NCI-H1105 (cell line): ENCODE data around the gene EYS.

Experiments
- DNase-seq: peaks from one replicate; lab custom pipeline; 2025; lab: John Stamatoyannopoulos, UW

Gene EYS

GRCh38 chr6:64717281-64717680 lies 989.7 kb downstream of the EYS start:
- no peak for DNase-seq

- DNase-seq: no peak
Measured at GRCh38 chr6:64715624-64716023, 991.4 kb downstream of the EYS start.

- no peak for DNase-seq
Measured at GRCh38 chr6:64714073-64714472, 993.0 kb downstream of the EYS start.

GRCh38 chr6:64713175-64713574 lies 993.9 kb downstream of the EYS start:
- DNase-seq: no peak

- DNase-seq: no peak
Measured at GRCh38 chr6:64712606-64713005, 994.4 kb downstream of the EYS start.

GRCh38 chr6:64703922-64704321 lies 1003.1 kb downstream of the EYS start:
- DNase-seq: no peak

- no peak for DNase-seq
Measured at GRCh38 chr6:64696053-64696452, 1011.0 kb downstream of the EYS start.

GRCh38 chr6:64694356-64694755 lies 1012.7 kb downstream of the EYS start:
- no peak for DNase-seq

GRCh38 chr6:64691064-64691463 lies 1016.0 kb downstream of the EYS start:
- DNase-seq: no peak

- no peak for DNase-seq
Measured at GRCh38 chr6:64685401-64685800, 1021.6 kb downstream of the EYS start.

- no peak for DNase-seq
Measured at GRCh38 chr6:64683682-64684081, 1023.3 kb downstream of the EYS start.

- DNase-seq: no peak
Measured at GRCh38 chr6:64681416-64682160, 1025.4 kb downstream of the EYS start.

- no peak for DNase-seq
Measured at GRCh38 chr6:64680446-64680845, 1026.6 kb downstream of the EYS start.

GRCh38 chr6:64679416-64679815 lies 1027.6 kb downstream of the EYS start:
- DNase-seq: no peak

GRCh38 chr6:64672651-64673050 lies 1034.4 kb downstream of the EYS start:
- DNase-seq: no peak

- no peak for DNase-seq
Measured at GRCh38 chr6:64672131-64672530, 1034.9 kb downstream of the EYS start.

GRCh38 chr6:64665137-64665536 lies 1041.9 kb downstream of the EYS start:
- DNase-seq: no peak

- no peak for DNase-seq
Measured at GRCh38 chr6:64664480-64664879, 1042.5 kb downstream of the EYS start.

- no peak for DNase-seq
Measured at GRCh38 chr6:64644024-64644423, 1063.0 kb downstream of the EYS start.

- no peak for DNase-seq
Measured at GRCh38 chr6:64630901-64631300, 1076.1 kb downstream of the EYS start.

GRCh38 chr6:64622944-64623343 lies 1084.1 kb downstream of the EYS start:
- no peak for DNase-seq

- DNase-seq: no peak
Measured at GRCh38 chr6:64602993-64603392, 1104.0 kb downstream of the EYS start.

- no peak for DNase-seq
Measured at GRCh38 chr6:64591676-64592036, 1115.4 kb downstream of the EYS start.

- DNase-seq: no peak
Measured at GRCh38 chr6:64590965-64591675, 1115.9 kb downstream of the EYS start.
